Activated B cell treated with CpG ODN at 0.5 μM for 24 hours (primary cell): ENCODE measurements around the gene CARD11. TPM values are rescaled to one million over a fixed set of nuclear protein-coding genes. Genes with fewer than 3 reads are reported as not detected.
A peak's percentile ranks its signal among the peaks of the same experiment; 100 is the strongest.

Experiments
- ATAC-seq: fragments of 200-7000 bp; cut with Tn5 transposase; one replicate; pipeline ENCODE4 v1.10.0; 2021; ENCODE audit warnings: low read depth, mild to moderate bottlenecking, moderate library complexity
- CTCF ChIA-PET: fragments of 350-600 bp; sonication (Branson Sonifier 250); formaldehyde crosslinking; loops from one replicate; lab custom pipeline; 2021; ENCODE audit warnings: antibody characterized with exemption; lab: Charles Lee
- POLR2A ChIA-PET: fragments of 350-600 bp; sonication (Branson Sonifier 250); formaldehyde crosslinking; loops from one replicate; lab custom pipeline; 2021; ENCODE audit warnings: antibody characterized with exemption; lab: Charles Lee
- DNase-seq: peaks from one replicate; pipeline ENCODE4 v3.0.0; 2022
- H3K27ac Mint-ChIP-seq: one replicate; pipeline ENCODE4 v1.8.0; 2020; ENCODE audit warnings: mixed read lengths
- H3K27me3 Mint-ChIP-seq: one replicate; pipeline ENCODE4 v1.8.0; 2021; ENCODE audit warnings: mixed read lengths
- H3K36me3 Mint-ChIP-seq: one replicate; pipeline ENCODE4 v1.8.0; 2021; ENCODE audit warnings: low read depth, mixed read lengths
- H3K4me1 Mint-ChIP-seq: one replicate; pipeline ENCODE4 v1.8.0; 2021; ENCODE audit warnings: mixed read lengths
- H3K4me3 Mint-ChIP-seq: one replicate; pipeline ENCODE4 v1.8.0; 2020; ENCODE audit warnings: mild to moderate bottlenecking, mixed read lengths
- H3K9me3 Mint-ChIP-seq: one replicate; pipeline ENCODE4 v1.8.0; 2020; ENCODE audit warnings: mixed read lengths
- CTCF ChIP-seq: fragments of 200-600 bp; IDR thresholded peaks from one replicate; pipeline ENCODE4 v1.8.0; 2022; ENCODE audit warnings: antibody characterized with exemption, mild to moderate bottlenecking
- intact Hi-C: fragments of 100-400 bp; cut with micrococcal nuclease; formaldehyde crosslinking; loops from one replicate; pipeline ENCODE4 v1.15.1; 2024
- total RNA-seq: library from RNA; stranded (reverse); gene quantifications from 2 replicates; pipeline ENCODE4 v1.2.3, GENCODE V29; 2022

The CARD11 gene
- total RNA-seq, 1 donor from 2014 or later: 114 TPM

- ChIA-PET POLR2A (no interaction called here), CTCF (interaction anchor here (0.8 kb wide), 1 partner anchor 10 kb away, joined by 3 read pairs; no protein-coding TSS in a partner anchor)
- ATAC-seq: peak; percentile 67
- peak overlapping the region; percentile 2 for H3K27ac Mint-ChIP-seq
- no peak overlapping the region for H3K4me3 Mint-ChIP-seq
- intact Hi-C loops: loop anchor here (1.0 kb wide), 1 partner anchor 10 kb away; no protein-coding TSS in a partner anchor
- H3K9me3 Mint-ChIP-seq: peaks cover 2% of the 10 kb centered on the region
- no peaks in the 10 kb centered on the region for H3K27me3 Mint-ChIP-seq
- H3K4me1 Mint-ChIP-seq: peaks cover 23% of the 10 kb centered on the region
- no peak for DNase-seq
- H3K36me3 Mint-ChIP-seq: no peaks in the 10 kb centered on the region
- TF ChIP-seq CTCF: no peak
These were observed 34.8 kb upstream of the CARD11 start for GRCh38 chr7:3078514-3078913.

- peaks cover 2% of the 10 kb centered on the region for H3K9me3 Mint-ChIP-seq
These were observed 33.0 kb upstream of the CARD11 start for GRCh38 chr7:3076700-3077099.

GRCh38 chr7:3076163-3076562, 32.5 kb upstream of the CARD11 start:
- Mint-ChIP-seq H3K27ac (no peak overlapping the region), H3K4me3 (no peak overlapping the region), H3K9me3 (peaks cover 5% of the 10 kb centered on the region), H3K4me1 (peaks cover 12% of the 10 kb centered on the region), H3K36me3 (peaks cover 3% of the 10 kb centered on the region), H3K27me3 (no peaks in the 10 kb centered on the region)
- TF ChIP-seq CTCF: no peak
- ChIA-PET CTCF (no interaction called here), POLR2A (no interaction called here)
- intact Hi-C loops: no loop called here
- DNase-seq (no peak), ATAC-seq (no peak)

More at GRCh38 chr7:3076700-3077099, 33.0 kb upstream of the CARD11 start:
- no peak for TF ChIP-seq CTCF
- no peak overlapping the region for H3K27ac Mint-ChIP-seq
- ChIA-PET POLR2A (no interaction called here), CTCF (no interaction called here)
- no peak for ATAC-seq
- peaks cover 12% of the 10 kb centered on the region for H3K4me1 Mint-ChIP-seq
- no peak overlapping the region for H3K4me3 Mint-ChIP-seq
- no peak for DNase-seq
- H3K27me3 Mint-ChIP-seq: no peaks in the 10 kb centered on the region
- intact Hi-C loops: no loop called here
- H3K36me3 Mint-ChIP-seq: no peaks in the 10 kb centered on the region

GRCh38 chr7:3075441-3075840, 31.8 kb upstream of the CARD11 start:
- Mint-ChIP-seq H3K9me3 (peaks cover 10% of the 10 kb centered on the region), H3K4me1 (peaks cover 12% of the 10 kb centered on the region), H3K4me3 (no peak overlapping the region), H3K36me3 (peaks cover 5% of the 10 kb centered on the region), H3K27ac (no peak overlapping the region), H3K27me3 (no peaks in the 10 kb centered on the region)
- no peak for TF ChIP-seq CTCF
- ChIA-PET CTCF (interaction anchor here (1.6 kb wide), 1 partner anchor 14 kb away, joined by 5 read pairs; no protein-coding TSS in a partner anchor), POLR2A (no interaction called here)
- DNase-seq: no peak
- intact Hi-C loops: no loop called here
- ATAC-seq: no peak

- DNase-seq: no peak
- H3K4me3 Mint-ChIP-seq: no peak overlapping the region
- no peaks in the 10 kb centered on the region for H3K27me3 Mint-ChIP-seq
- peaks cover 5% of the 10 kb centered on the region for H3K36me3 Mint-ChIP-seq
- intact Hi-C loops: no loop called here
- peaks cover 20% of the 10 kb centered on the region for H3K4me1 Mint-ChIP-seq
- ChIA-PET POLR2A (no interaction called here), CTCF (interaction anchor here (1.6 kb wide), 1 partner anchor 15 kb away, joined by 5 read pairs; no protein-coding TSS in a partner anchor)
- no peak for TF ChIP-seq CTCF
- peaks cover 10% of the 10 kb centered on the region for H3K9me3 Mint-ChIP-seq
- no peak overlapping the region for H3K27ac Mint-ChIP-seq
- no peak for ATAC-seq
These were observed 30.8 kb upstream of the CARD11 start for GRCh38 chr7:3074459-3074821.
